ENCODE results near the gene ROCK2.
"Not testable (repeated sequence)": the region's sequence is repeated elsewhere in the genome, so short reads cannot be mapped to it uniquely, and the experiment has no call there.

The ROCK2 gene

DNA sequence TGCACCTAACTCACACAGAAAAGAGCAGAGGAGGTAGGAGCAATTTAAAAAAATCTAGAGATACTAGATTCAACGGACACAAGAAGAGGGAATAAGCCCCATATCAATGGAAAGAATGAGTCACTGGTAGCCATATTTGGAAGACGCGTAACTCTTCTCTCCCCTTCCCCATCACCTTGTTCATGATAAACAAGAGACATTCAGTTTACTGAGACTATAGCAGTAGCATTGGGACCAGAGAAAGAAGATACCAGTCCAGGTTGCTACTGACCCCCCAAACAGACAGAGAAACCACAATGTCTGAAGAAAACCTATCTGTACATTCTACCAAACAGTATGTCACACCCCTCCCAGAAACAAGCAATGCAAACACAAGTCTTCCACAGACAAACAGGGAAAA, 108.1 kb downstream of the ROCK2 start:
- no peak for DNase-seq (ENCODE audit: low spot score)

- DNase-seq (ENCODE audit: low spot score), result no peak
These were observed 108.9 kb downstream of the ROCK2 start for GRCh38 chr2:11235583-11235982.

DNA sequence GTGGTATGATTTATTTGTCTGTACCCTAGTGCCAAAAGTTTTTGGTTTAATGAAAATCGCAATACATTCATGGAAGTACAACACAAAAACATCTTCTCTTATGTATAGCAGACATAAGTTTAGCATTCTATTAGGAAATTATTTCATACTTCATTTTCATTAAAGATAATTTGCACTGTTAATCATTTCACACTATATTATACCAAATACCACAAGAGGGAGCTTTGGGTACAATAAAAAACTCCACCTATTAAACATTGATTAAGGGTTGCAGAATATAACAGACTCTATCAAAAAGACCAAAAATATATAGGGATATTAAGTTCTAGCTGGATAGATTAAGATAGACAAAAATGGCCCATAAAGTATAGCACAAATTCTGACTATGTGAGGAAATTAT, 110.1 kb downstream of the ROCK2 start:
- no peak for DNase-seq (ENCODE audit: low spot score)

- DNase-seq (ENCODE audit: low spot score), result not testable (repeated sequence)
These were observed 113.2 kb downstream of the ROCK2 start for GRCh38 chr2:11231193-11231592.

- DNase-seq (ENCODE audit: low spot score), result no peak
These were observed 115.7 kb downstream of the ROCK2 start for GRCh38 chr2:11228692-11229091.

- DNase-seq (ENCODE audit: low spot score), result no peak
These were observed 116.8 kb downstream of the ROCK2 start for GRCh38 chr2:11227595-11227994.

GRCh38 chr2:11224887-11225286, 119.5 kb downstream of the ROCK2 start:
- no peak for DNase-seq (ENCODE audit: low spot score)

- DNase-seq (ENCODE audit: low spot score), result no peak
These were observed 121.6 kb downstream of the ROCK2 start for GRCh38 chr2:11222845-11223244.

- DNase-seq (ENCODE audit: low spot score), result no peak
These were observed 124.0 kb downstream of the ROCK2 start for GRCh38 chr2:11220445-11220844.

DNA sequence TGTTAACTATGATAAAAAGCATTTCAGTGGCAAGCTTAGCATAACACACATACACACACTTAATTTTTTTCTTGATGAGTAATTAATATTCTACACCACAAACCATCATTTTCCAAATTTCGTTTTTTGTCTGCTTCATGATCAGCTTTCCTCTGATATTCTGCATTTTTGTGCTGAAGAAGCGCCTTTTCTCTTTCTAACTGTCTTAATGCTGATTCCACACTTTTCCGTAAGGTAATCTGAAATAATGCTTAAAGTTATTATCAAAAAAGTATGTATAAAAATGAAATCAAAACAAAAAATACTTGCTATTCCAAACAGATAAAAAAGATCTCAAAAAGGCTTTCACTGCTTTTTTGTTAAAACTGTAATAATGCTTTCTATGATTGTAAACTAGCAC, 129.0 kb downstream of the ROCK2 start:
- no peak for DNase-seq (ENCODE audit: low spot score)

DNA sequence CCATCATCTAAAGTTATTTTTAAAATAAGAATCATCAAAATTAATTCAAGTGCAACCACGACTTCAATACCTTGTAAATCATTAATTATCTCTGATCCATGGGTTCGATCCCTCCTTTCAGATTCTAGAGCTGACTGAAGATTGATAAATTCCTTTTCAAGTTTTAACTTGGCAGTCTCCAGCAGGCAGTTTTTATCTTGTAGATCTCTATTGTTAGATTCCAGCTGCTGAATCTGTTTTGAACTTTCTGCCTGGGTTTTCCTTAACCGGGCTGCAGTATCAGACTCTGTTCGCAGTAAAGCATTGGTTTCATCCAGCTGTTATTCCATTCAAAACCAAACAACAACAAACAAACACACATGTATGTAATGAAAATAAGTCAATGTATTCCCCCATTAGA, 129.7 kb downstream of the ROCK2 start:
- DNase-seq (ENCODE audit: low spot score), result no peak

DNA sequence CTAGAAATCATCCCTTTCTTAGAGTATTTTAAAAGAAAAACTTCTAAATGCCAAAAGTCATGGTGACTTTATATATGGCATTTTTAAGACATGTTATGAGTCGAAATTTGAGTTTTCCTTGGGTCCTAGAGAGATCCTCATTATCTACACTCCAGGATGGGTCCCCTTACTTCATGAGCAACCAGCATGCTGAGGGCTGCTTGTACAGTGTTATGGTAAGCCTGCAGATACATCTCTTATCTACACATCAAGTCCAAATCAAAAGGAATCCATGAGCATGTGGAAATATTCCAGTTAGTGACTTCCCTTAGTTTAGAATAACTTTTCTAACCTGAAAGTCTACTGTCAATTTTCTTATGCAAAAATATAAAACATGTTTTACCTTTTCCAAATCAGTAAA, 130.5 kb downstream of the ROCK2 start:
- DNase-seq (ENCODE audit: low spot score), result no peak

DNA sequence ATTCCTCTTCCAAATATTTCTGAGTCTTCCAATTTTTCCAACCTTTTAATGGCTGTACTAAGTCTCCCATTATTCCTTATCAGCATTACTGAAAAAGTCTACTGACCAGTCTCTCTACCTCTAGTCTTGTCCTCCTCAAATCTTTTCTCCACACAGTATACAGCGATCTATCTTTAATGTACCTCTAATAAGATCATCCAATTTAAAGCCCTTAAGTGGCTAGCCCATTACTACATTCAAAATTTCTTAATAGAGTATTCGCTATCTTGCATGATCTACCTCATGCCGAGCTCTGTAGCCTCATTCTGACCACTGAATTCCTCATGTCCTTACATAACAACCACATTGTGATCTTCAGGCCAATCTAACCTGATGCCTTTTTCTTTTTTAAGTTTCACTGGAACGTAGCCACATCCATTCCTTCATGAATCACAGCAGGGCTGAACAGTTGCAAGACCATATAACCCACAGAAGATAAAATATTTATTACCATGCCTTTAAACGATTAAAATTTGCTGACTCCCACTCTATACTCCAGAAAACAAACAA, 131.3 kb downstream of the ROCK2 start:
- DNase-seq (ENCODE audit: low spot score), result no peak

GRCh38 chr2:11212645-11213044, 131.8 kb downstream of the ROCK2 start:
- no peak for DNase-seq (ENCODE audit: low spot score)

GRCh38 chr2:11208083-11208482, 136.4 kb downstream of the ROCK2 start:
- no peak for DNase-seq (ENCODE audit: low spot score)

- DNase-seq (ENCODE audit: low spot score), result no peak
These were observed 141.0 kb downstream of the ROCK2 start for GRCh38 chr2:11203480-11203879.

- DNase-seq (ENCODE audit: low spot score), result no peak
These were observed 142.5 kb downstream of the ROCK2 start for GRCh38 chr2:11201969-11202368.

GRCh38 chr2:11200651-11201050, 143.8 kb downstream of the ROCK2 start:
- no peak for DNase-seq (ENCODE audit: low spot score)

DNA sequence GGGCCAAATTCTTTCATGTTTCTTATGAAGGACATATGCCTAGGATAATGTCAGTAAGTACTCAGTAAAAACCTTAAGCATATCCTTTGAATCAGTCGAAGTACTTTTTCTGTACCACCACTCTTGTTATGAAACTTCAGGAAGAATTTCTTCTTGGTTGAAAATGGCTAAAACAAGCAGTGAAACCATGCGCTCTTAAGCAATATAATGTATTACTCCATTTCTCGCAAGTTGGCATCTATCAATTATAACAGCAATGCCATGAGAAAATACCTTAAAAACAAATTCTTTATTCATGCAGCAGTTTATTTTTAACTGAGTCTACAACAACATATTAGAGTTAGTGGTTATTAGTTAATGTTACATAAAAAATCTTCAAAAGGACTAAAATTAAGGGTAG, 148.2 kb downstream of the ROCK2 start:
- DNase-seq (ENCODE audit: low spot score), result no peak

DNA sequence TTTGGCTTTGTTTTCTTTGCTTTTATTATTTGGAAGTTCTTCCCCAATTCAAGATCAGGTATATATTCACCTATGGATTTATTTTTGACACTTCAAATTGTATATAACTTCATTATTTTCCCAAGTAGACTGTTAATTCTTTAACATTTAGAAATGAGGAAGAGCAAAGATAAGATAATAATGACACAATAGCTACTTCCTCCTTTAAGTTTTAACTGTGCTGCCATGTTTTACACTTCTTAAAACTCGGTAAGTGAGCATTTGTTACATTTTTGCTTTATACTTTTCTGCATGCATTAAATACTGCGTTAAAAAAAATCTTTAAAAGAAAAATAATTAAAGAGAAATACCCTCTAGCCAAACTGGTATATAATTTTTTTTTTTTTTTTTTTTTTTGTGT, 156.7 kb downstream of the ROCK2 start:
- DNase-seq (ENCODE audit: low spot score), result no peak

DNA sequence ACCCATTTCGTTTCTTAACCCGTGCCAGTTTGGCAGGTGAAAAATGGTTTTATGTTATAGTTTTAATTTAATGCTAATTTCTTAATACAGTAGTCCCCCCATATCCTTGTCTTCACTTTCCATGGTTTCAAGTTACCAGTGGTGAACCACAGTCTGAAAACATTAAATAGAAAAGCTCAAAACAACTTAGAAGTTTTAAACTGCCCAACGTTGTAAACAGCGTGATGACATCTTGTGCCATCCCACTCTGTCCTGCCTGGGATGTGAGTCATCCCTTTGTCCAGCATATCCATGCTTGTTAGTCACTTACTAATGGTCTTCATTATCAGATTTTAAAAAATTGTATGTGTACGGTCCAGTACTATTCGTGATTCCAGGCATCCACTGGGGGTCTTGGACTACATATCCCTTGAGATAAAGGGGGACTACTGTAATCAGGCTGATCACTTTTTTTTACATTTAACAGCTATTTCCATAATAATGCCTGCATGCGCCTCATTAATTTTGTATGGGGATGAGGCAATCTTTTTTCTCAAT, 157.3 kb downstream of the ROCK2 start:
- no peak for DNase-seq (ENCODE audit: low spot score)

DNA sequence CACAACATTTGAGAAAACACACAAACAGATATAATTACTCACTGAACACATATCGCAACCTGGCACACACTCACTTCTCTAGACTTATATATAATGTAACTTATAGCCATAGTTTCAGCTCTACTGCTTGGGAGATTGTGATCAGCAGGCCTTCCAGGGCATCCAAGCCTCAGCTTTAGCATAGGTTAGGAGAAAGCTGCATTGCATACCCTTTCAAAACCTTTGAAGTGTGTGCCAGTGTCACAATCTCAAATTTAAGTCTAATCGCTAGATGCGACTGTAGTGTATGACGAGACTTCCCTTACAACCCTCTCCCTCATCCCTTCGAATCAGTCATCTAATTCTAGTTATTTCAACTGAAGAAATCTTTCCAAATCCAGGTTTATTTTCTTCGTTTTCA, 158.3 kb downstream of the ROCK2 start:
- DNase-seq (ENCODE audit: low spot score), result no peak

GRCh38 chr2:11182951-11183350, 161.5 kb downstream of the ROCK2 start:
- no peak for DNase-seq (ENCODE audit: low spot score)

GRCh38 chr2:11180653-11181052, 163.8 kb downstream of the ROCK2 start:
- no peak for DNase-seq (ENCODE audit: low spot score)

DNA sequence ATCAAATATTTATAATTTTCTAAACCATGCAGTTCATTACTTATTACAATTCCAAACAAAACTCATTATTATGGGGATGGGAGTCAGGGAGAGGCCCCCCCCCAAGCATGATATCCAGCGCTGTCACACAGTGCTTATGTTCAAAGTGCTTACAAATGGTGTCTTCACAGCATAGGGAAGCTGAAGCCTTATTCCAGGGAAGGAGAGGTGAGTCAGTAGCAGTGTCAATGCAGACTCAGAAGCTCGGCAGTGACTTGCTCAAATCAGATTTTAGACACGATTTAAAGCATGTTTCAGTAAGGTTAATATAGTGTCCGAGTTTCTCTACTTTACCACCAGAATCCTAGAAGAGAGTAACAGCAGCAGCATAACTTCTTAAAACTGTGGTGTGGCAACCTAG, 164.5 kb downstream of the ROCK2 start:
- DNase-seq (ENCODE audit: low spot score), result no peak
